ENCODE data around the gene FBXL12. TPM values are rescaled to one million over a fixed set of nuclear protein-coding genes. Genes with fewer than 3 reads are reported as not detected.
"Not testable (repeated sequence)": the region's sequence is repeated elsewhere in the genome, so short reads cannot be mapped to it uniquely, and the experiment has no call there.

The FBXL12 gene
- total and polyA plus RNA-seq, 2 donors (not counting 1 experiment from before 2014, with no cell fraction given), result 41.5 to 79.4 TPM

DNA sequence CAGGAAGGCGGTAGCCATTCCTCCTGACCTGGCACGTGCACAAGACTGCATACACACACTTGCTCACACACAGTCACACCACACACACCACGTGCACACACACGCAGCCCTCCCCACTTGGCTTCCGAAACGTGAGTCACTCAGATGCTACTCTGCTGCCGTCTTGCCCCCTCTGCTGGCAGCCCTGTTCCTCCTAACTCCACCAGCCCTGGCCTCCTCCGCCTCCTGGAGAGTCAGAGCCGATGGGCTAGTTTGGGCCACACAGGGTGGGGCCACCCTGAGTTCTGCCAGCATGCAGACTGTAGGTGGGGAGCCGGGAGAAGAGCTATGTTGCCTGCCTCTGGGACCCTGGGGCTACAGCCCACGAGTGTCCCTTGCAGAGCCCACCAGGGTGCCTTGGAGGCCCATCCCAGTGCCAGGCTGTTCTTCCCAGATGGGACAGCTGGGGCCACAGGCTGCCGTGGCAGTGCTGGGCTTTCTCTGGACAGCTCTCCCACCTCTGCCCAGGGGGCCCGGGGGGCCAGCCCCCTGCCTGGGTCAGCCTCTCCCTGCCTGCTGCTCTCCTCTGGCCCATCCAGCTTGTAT is 28.3 kb upstream of the FBXL12 start:
- peaks cover 1 to 50% of the 10 kb centered on the region in 2 experiments for H3K36me3 ChIP-seq (replicated peaks in 1 of 2; ENCODE audit: control extremely low read depth in 1 of 2, control insufficient read depth in 1 of 2, extremely low read depth in 1 of 2, insufficient read depth in 2 of 2, low read length in 1 of 2)
- no peak for DNase-seq
- Mint-ChIP-seq H3K27me3 (no peaks in the 10 kb centered on the region), H3K4me3 (no peak overlapping the region), H3K9me3 (ENCODE audit: insufficient read depth) (no peaks in the 10 kb centered on the region), H3K4me1 (no peaks in the 10 kb centered on the region), H3K27ac (no peak overlapping the region)
- peaks cover 0 to 18% (median 0%) of the 10 kb centered on the region in 3 donors for H3K9me3 ChIP-seq (ENCODE audit: control extremely low read depth in 1 of 3, control insufficient read depth in 2 of 3, insufficient read depth in 1 of 3, low read length in 2 of 3)
- no peak overlapping the region for H3K27ac ChIP-seq (ENCODE audit: low read length in 2 of 2)
- no peaks in the 10 kb centered on the region for H3K27me3 ChIP-seq (replicated peaks in 1 of 4; ENCODE audit: control extremely low read depth in 1 of 4, control insufficient read depth in 3 of 4, insufficient read depth in 4 of 4, low read length in 3 of 4)
- no peak overlapping the region for H3K9ac ChIP-seq (ENCODE audit: low read length)
- intact Hi-C loops (cut with micrococcal nuclease), result no loop called here
- no peak overlapping the region for H3K4me3 ChIP-seq (ENCODE audit: control extremely low read depth in 1 of 5, extremely low read depth in 1 of 5, insufficient read depth in 1 of 5, low read depth in 2 of 5, low read length in 4 of 5)
- 90% methylated on average over 12 of the region's 13 CpGs for WGBS (ENCODE audit: insufficient coverage)
- H3K4me1 ChIP-seq (ENCODE audit: control insufficient read depth in 2 of 2, insufficient read depth in 2 of 2, low read length in 2 of 2), result no peaks in the 10 kb centered on the region
- peaks cover 72% of the 10 kb centered on the region for H4K20me1 ChIP-seq (ENCODE audit: control insufficient read depth, insufficient read depth, low read length, poor library complexity, severe bottlenecking)
- no peak for TF ChIP-seq EZH2 (IDR thresholded peaks at IDR 0.05; ENCODE audit: borderline replicate concordance, insufficient read depth, low read depth, low read length, poor library complexity, severe bottlenecking)
- TF ChIP-seq, protein P1, sequence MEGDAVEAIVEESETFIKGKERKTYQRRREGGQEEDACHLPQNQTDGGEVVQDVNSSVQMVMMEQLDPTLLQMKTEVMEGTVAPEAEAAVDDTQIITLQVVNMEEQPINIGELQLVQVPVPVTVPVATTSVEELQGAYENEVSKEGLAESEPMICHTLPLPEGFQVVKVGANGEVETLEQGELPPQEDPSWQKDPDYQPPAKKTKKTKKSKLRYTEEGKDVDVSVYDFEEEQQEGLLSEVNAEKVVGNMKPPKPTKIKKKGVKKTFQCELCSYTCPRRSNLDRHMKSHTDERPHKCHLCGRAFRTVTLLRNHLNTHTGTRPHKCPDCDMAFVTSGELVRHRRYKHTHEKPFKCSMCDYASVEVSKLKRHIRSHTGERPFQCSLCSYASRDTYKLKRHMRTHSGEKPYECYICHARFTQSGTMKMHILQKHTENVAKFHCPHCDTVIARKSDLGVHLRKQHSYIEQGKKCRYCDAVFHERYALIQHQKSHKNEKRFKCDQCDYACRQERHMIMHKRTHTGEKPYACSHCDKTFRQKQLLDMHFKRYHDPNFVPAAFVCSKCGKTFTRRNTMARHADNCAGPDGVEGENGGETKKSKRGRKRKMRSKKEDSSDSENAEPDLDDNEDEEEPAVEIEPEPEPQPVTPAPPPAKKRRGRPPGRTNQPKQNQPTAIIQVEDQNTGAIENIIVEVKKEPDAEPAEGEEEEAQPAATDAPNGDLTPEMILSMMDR (IDR thresholded peaks at IDR 0.05), result no peak
- H3K79me2 ChIP-seq (ENCODE audit: control insufficient read depth, insufficient read depth, low read length), result peaks cover 18% of the 10 kb centered on the region
- H3K4me2 ChIP-seq (replicated peaks; ENCODE audit: low read depth, low read length, poor library complexity, severe bottlenecking), result no peak overlapping the region
- CTCF ChIA-PET, result interaction anchor here (1.1 kb wide), 1 partner anchor 8 kb away, joined by 3 read pairs; no protein-coding TSS in a partner anchor
- no peak for ATAC-seq (ENCODE audit: low read depth)
- H2AFZ ChIP-seq (ENCODE audit: insufficient read depth, low read depth, low read length, poor library complexity, severe bottlenecking), result no peak overlapping the region
- POLR2A ChIA-PET, result no interaction called here

DNA sequence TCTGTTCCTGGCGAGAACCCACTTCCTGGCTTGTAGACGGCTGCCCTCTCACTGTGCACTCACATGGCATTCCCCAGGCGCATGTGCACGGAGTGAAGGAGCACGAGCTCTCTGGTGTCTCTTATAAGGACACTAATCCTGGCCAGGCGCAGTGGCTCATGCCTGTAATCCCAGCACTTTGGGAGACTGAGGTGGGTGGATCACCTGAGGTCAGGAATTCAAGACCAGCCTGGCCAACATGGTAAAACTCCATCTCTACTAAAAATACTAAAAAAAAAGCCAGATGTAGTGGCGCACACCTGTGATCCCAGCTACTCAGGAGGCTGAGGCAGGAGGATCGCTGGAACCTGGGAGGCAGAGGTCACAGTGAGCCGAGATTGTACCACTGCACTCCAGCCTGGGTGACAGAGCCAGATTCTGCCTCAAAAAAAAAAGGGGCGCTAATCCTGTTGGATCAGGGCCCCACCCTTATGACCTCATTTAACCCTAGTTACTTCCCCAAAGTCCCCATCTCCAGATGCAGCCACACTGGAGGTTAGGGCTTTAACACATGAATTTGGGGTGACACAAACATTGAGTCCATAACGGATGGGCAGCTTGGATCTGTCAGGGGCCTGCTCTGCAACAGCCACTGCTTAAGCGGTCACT is 24.9 kb upstream of the FBXL12 start:
- ATAC-seq (ENCODE audit: low read depth); H3K9me3 Mint-ChIP-seq (ENCODE audit: insufficient read depth); H3K4me2 ChIP-seq (replicated peaks; ENCODE audit: low read depth, low read length, poor library complexity, severe bottlenecking); H3K4me1 ChIP-seq (ENCODE audit: control insufficient read depth in 2 of 2, insufficient read depth in 2 of 2, low read length in 2 of 2); DNase-seq; H2AFZ ChIP-seq (ENCODE audit: insufficient read depth, low read depth, low read length, poor library complexity, severe bottlenecking); H3K27me3 Mint-ChIP-seq; H3K9ac ChIP-seq (ENCODE audit: low read length); H3K27me3 ChIP-seq (replicated peaks in 1 of 4; ENCODE audit: control extremely low read depth in 1 of 4, control insufficient read depth in 3 of 4, insufficient read depth in 4 of 4, low read length in 3 of 4); H3K4me3 ChIP-seq (ENCODE audit: control extremely low read depth in 1 of 5, extremely low read depth in 1 of 5, insufficient read depth in 1 of 5, low read depth in 2 of 5, low read length in 4 of 5); CTCF ChIA-PET; H3K27ac ChIP-seq (ENCODE audit: low read length in 2 of 2); intact Hi-C loops (cut with micrococcal nuclease); H3K4me1 Mint-ChIP-seq; H3K27ac Mint-ChIP-seq; H3K4me3 Mint-ChIP-seq; POLR2A ChIA-PET: not testable (repeated sequence)
- H3K9me3 ChIP-seq (ENCODE audit: control extremely low read depth in 1 of 3, control insufficient read depth in 2 of 3, insufficient read depth in 1 of 3, low read length in 2 of 3), result peaks cover 0 to 18% (median 0%) of the 10 kb centered on the region in 3 donors
- 93% methylated on average over 9 of the region's 12 CpGs for WGBS (ENCODE audit: insufficient coverage)
- peaks cover 1 to 75% of the 10 kb centered on the region in 2 experiments for H3K36me3 ChIP-seq (replicated peaks in 1 of 2; ENCODE audit: control extremely low read depth in 1 of 2, control insufficient read depth in 1 of 2, extremely low read depth in 1 of 2, insufficient read depth in 2 of 2, low read length in 1 of 2)
- H3K79me2 ChIP-seq (ENCODE audit: control insufficient read depth, insufficient read depth, low read length), result peaks cover 52% of the 10 kb centered on the region
- H4K20me1 ChIP-seq (ENCODE audit: control insufficient read depth, insufficient read depth, low read length, poor library complexity, severe bottlenecking), result peaks cover 88% of the 10 kb centered on the region
